ENCODE data around the gene FBXL14.

Gene FBXL14

GRCh38 chr12:1579651-1580435, 14.5 kb downstream of the FBXL14 start:
- Histone ChIP-seq H3K4me2 (ENCODE audit: low read depth, low read length) (no peak overlapping the region), H3K4me3 (ENCODE audit: low read length) (no peak overlapping the region), H3K27ac (ENCODE audit: low read length) (no peak overlapping the region), H3K9me2 (replicated peaks; ENCODE audit: insufficient read depth, low read length) (no peaks in the 10 kb centered on the region), H3K9me3 (replicated peaks; ENCODE audit: insufficient read depth, low read length) (no peaks in the 10 kb centered on the region), H4K20me1 (ENCODE audit: insufficient read depth, low read length) (peaks cover 30% of the 10 kb centered on the region), H2AFZ (ENCODE audit: low read length) (no peak overlapping the region), H3K27me3 (replicated peaks; ENCODE audit: insufficient read depth, low read length) (no peaks in the 10 kb centered on the region), H3K36me3 (replicated peaks; ENCODE audit: insufficient read depth, low read length) (no peaks in the 10 kb centered on the region; the same call in 1 of the 2 replicates), H3K4me1 (ENCODE audit: low read length) (peaks cover 28% of the 10 kb centered on the region), H3F3A (ENCODE audit: insufficient read depth, low read length) (peaks cover 13% of the 10 kb centered on the region), H3K79me2 (ENCODE audit: low read length) (peaks cover 95% of the 10 kb centered on the region), H3K9ac (ENCODE audit: low read length) (no peak overlapping the region)
- no peak for TF ChIP-seq EZH2 (optimal IDR thresholded peaks at IDR 0.05; ENCODE audit: low read depth, low read length)
- no peak for TF ChIP-seq EZH2phosphoT487 (IDR thresholded peaks at IDR 0.05; ENCODE audit: low read length)
- TF ChIP-seq, protein P1, sequence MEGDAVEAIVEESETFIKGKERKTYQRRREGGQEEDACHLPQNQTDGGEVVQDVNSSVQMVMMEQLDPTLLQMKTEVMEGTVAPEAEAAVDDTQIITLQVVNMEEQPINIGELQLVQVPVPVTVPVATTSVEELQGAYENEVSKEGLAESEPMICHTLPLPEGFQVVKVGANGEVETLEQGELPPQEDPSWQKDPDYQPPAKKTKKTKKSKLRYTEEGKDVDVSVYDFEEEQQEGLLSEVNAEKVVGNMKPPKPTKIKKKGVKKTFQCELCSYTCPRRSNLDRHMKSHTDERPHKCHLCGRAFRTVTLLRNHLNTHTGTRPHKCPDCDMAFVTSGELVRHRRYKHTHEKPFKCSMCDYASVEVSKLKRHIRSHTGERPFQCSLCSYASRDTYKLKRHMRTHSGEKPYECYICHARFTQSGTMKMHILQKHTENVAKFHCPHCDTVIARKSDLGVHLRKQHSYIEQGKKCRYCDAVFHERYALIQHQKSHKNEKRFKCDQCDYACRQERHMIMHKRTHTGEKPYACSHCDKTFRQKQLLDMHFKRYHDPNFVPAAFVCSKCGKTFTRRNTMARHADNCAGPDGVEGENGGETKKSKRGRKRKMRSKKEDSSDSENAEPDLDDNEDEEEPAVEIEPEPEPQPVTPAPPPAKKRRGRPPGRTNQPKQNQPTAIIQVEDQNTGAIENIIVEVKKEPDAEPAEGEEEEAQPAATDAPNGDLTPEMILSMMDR (IDR thresholded peaks at IDR 0.05; ENCODE audit: low read length), result no peak
- no peak for DNase-seq

GRCh38 chr12:1576410-1577241, 17.8 kb downstream of the FBXL14 start:
- no peak overlapping the region for H3K9ac ChIP-seq (ENCODE audit: low read length)
- no peaks in the 10 kb centered on the region for H3F3A ChIP-seq (ENCODE audit: insufficient read depth, low read length)
- no peak overlapping the region for H2AFZ ChIP-seq (ENCODE audit: low read length)
- H3K79me2 ChIP-seq (ENCODE audit: low read length), result peaks cover 98% of the 10 kb centered on the region
- H3K9me2 ChIP-seq (replicated peaks; ENCODE audit: insufficient read depth, low read length), result no peaks in the 10 kb centered on the region
- no peaks in the 10 kb centered on the region for H3K36me3 ChIP-seq (replicated peaks; ENCODE audit: insufficient read depth, low read length)
- no peaks in the 10 kb centered on the region for H3K27me3 ChIP-seq (replicated peaks; ENCODE audit: insufficient read depth, low read length)
- H3K27ac ChIP-seq (ENCODE audit: low read length), result no peak overlapping the region
- peaks cover 20% of the 10 kb centered on the region for H4K20me1 ChIP-seq (ENCODE audit: insufficient read depth, low read length)
- no peak for DNase-seq
- TF ChIP-seq, protein P1 (IDR thresholded peaks at IDR 0.05; ENCODE audit: low read length), result no peak
- no peak for TF ChIP-seq EZH2phosphoT487 (IDR thresholded peaks at IDR 0.05; ENCODE audit: low read length)
- TF ChIP-seq EZH2 (optimal IDR thresholded peaks at IDR 0.05; ENCODE audit: low read depth, low read length), result no peak
- H3K4me1 ChIP-seq (ENCODE audit: low read length), result peaks cover 13% of the 10 kb centered on the region
- H3K4me2 ChIP-seq (ENCODE audit: low read depth, low read length), result no peak overlapping the region
- no peak overlapping the region for H3K4me3 ChIP-seq (ENCODE audit: low read length)
- H3K9me3 ChIP-seq (replicated peaks; ENCODE audit: insufficient read depth, low read length), result no peaks in the 10 kb centered on the region

GRCh38 chr12:1575408-1576401, 18.7 kb downstream of the FBXL14 start:
- H3K36me3 ChIP-seq (replicated peaks; ENCODE audit: insufficient read depth, low read length), result no peaks in the 10 kb centered on the region
- H3K27ac ChIP-seq (ENCODE audit: low read length), result no peak overlapping the region
- peaks cover 98% of the 10 kb centered on the region for H3K79me2 ChIP-seq (ENCODE audit: low read length)
- H3K9ac ChIP-seq (ENCODE audit: low read length), result no peak overlapping the region
- H2AFZ ChIP-seq (ENCODE audit: low read length), result no peak overlapping the region
- H3K27me3 ChIP-seq (replicated peaks; ENCODE audit: insufficient read depth, low read length), result no peaks in the 10 kb centered on the region
- no peak overlapping the region for H3K4me3 ChIP-seq (ENCODE audit: low read length)
- no peaks in the 10 kb centered on the region for H3K9me3 ChIP-seq (replicated peaks; ENCODE audit: insufficient read depth, low read length)
- H3F3A ChIP-seq (ENCODE audit: insufficient read depth, low read length), result no peaks in the 10 kb centered on the region
- peaks cover 20% of the 10 kb centered on the region for H4K20me1 ChIP-seq (ENCODE audit: insufficient read depth, low read length)
- DNase-seq, result no peak
- H3K4me2 ChIP-seq (ENCODE audit: low read depth, low read length), result no peak overlapping the region
- peaks cover 7% of the 10 kb centered on the region; the same call in 1 of the 2 replicates for H3K4me1 ChIP-seq (ENCODE audit: low read length)
- no peaks in the 10 kb centered on the region for H3K9me2 ChIP-seq (replicated peaks; ENCODE audit: insufficient read depth, low read length)
- TF ChIP-seq, protein P1 (IDR thresholded peaks at IDR 0.05; ENCODE audit: low read length), result no peak
- TF ChIP-seq EZH2 (optimal IDR thresholded peaks at IDR 0.05; ENCODE audit: low read depth, low read length), result no peak
- no peak for TF ChIP-seq EZH2phosphoT487 (IDR thresholded peaks at IDR 0.05; ENCODE audit: low read length)
